ENCODE results near the gene KIAA0513.

The KIAA0513 gene

GRCh38 chr16:85036236-85037049, 8.8 kb downstream of the KIAA0513 start:
- H2BK12ac ChIP-seq (ENCODE audit: low read length) = no peak overlapping the region
- no peak overlapping the region for H3K4ac ChIP-seq (ENCODE audit: low read length)
- no peak overlapping the region for H3K4me3 ChIP-seq (ENCODE audit: low read length in 2 of 2)
- WGBS, 2 donors (ENCODE audit: extremely low coverage in 2 of 2, insufficient read length in 2 of 2, insufficient replicate concordance in 1 of 2) = no CpG with 5 or more reads among the region's 15 CpGs
- H2AFZ ChIP-seq (ENCODE audit: low read length) = no peak overlapping the region
- no peak overlapping the region for H2BK120ac ChIP-seq (ENCODE audit: low read depth, low read length)
- no peak overlapping the region for H3K27ac ChIP-seq (replicated peaks; ENCODE audit: low read length)
- H4K91ac ChIP-seq (ENCODE audit: low read depth, low read length, poor library complexity) = no peak overlapping the region
- H3K9me3 ChIP-seq (replicated peaks in 1 of 2; ENCODE audit: control insufficient read depth in 2 of 2, insufficient read depth in 1 of 2, low read depth in 1 of 2, low read length in 2 of 2) = peaks cover 0 to under 1% of the 10 kb centered on the region in 2 donors
- no peak overlapping the region for H2AK5ac ChIP-seq (ENCODE audit: low read depth, low read length)
- no peak overlapping the region for H3K23ac ChIP-seq (ENCODE audit: low read depth, low read length, poor library complexity)
- no peak overlapping the region for H3K4me2 ChIP-seq (ENCODE audit: insufficient read depth, low read length, poor library complexity, severe bottlenecking)
- no peak overlapping the region for H4K8ac ChIP-seq (ENCODE audit: low read depth, low read length)
- no peak overlapping the region for H3K18ac ChIP-seq (ENCODE audit: low read length)
- no peak overlapping the region for H3K9ac ChIP-seq (ENCODE audit: low read depth, low read length, poor library complexity)
- H3K14ac ChIP-seq (ENCODE audit: low read length) = no peak overlapping the region
- H3K27me3 ChIP-seq (ENCODE audit: control insufficient read depth in 3 of 3, insufficient read depth in 3 of 3, low read depth in 1 of 3, low read length in 3 of 3) = no peaks in the 10 kb centered on the region
- no peaks in the 10 kb centered on the region for H3K36me3 ChIP-seq (replicated peaks in 1 of 2; ENCODE audit: control insufficient read depth in 2 of 2, insufficient read depth in 2 of 2, low read length in 2 of 2)
- no peak overlapping the region for H2BK15ac ChIP-seq (ENCODE audit: low read length)
- H3K79me1 ChIP-seq (ENCODE audit: low read depth, low read length) = peaks cover 4% of the 10 kb centered on the region
- H3K4me1 ChIP-seq (ENCODE audit: control insufficient read depth in 2 of 2, insufficient read depth in 1 of 2, low read depth in 1 of 2, low read length in 2 of 2) = peaks cover 0 to 3% of the 10 kb centered on the region in 2 donors
- DNase-seq (ENCODE audit: low spot score) = no peak
- H2BK5ac ChIP-seq (ENCODE audit: low read length) = no peak overlapping the region

GRCh38 chr16:85037050-85037410, 9.4 kb downstream of the KIAA0513 start:
- H3K4me2 ChIP-seq (ENCODE audit: insufficient read depth, low read length, poor library complexity, severe bottlenecking) = no peak overlapping the region
- no peak overlapping the region for H2BK120ac ChIP-seq (ENCODE audit: low read depth, low read length)
- DNase-seq (ENCODE audit: low spot score) = no peak
- no peak overlapping the region for H3K14ac ChIP-seq (ENCODE audit: low read length)
- H3K27ac ChIP-seq (replicated peaks; ENCODE audit: low read length) = no peak overlapping the region
- H3K4ac ChIP-seq (ENCODE audit: low read length) = no peak overlapping the region
- no peak overlapping the region for H2AK5ac ChIP-seq (ENCODE audit: low read depth, low read length)
- peaks cover 1 to 3% of the 10 kb centered on the region in 2 donors for H3K4me1 ChIP-seq (ENCODE audit: control insufficient read depth in 2 of 2, insufficient read depth in 1 of 2, low read depth in 1 of 2, low read length in 2 of 2)
- H3K9ac ChIP-seq (ENCODE audit: low read depth, low read length, poor library complexity) = no peak overlapping the region
- no peak overlapping the region for H3K4me3 ChIP-seq (ENCODE audit: low read length in 2 of 2)
- H3K79me1 ChIP-seq (ENCODE audit: low read depth, low read length) = peaks cover 4% of the 10 kb centered on the region
- no peak overlapping the region for H4K91ac ChIP-seq (ENCODE audit: low read depth, low read length, poor library complexity)
- no peak overlapping the region for H2BK12ac ChIP-seq (ENCODE audit: low read length)
- no peak overlapping the region for H2AFZ ChIP-seq (ENCODE audit: low read length)
- H4K8ac ChIP-seq (ENCODE audit: low read depth, low read length) = no peak overlapping the region
- H3K9me3 ChIP-seq (replicated peaks in 1 of 2; ENCODE audit: control insufficient read depth in 2 of 2, insufficient read depth in 1 of 2, low read depth in 1 of 2, low read length in 2 of 2) = no peaks in the 10 kb centered on the region
- WGBS, 2 donors (ENCODE audit: extremely low coverage in 2 of 2, insufficient read length in 2 of 2, insufficient replicate concordance in 1 of 2) = no CpG with 5 or more reads among the region's 7 CpGs
- no peak overlapping the region for H3K18ac ChIP-seq (ENCODE audit: low read length)
- H3K27me3 ChIP-seq (ENCODE audit: control insufficient read depth in 3 of 3, insufficient read depth in 3 of 3, low read depth in 1 of 3, low read length in 3 of 3) = no peaks in the 10 kb centered on the region
- H2BK15ac ChIP-seq (ENCODE audit: low read length) = no peak overlapping the region
- H3K36me3 ChIP-seq (replicated peaks in 1 of 2; ENCODE audit: control insufficient read depth in 2 of 2, insufficient read depth in 2 of 2, low read length in 2 of 2) = no peaks in the 10 kb centered on the region
- no peak overlapping the region for H3K23ac ChIP-seq (ENCODE audit: low read depth, low read length, poor library complexity)
- H2BK5ac ChIP-seq (ENCODE audit: low read length) = no peak overlapping the region

- no CpG with 5 or more reads among the region's 5 CpGs for WGBS, 2 donors (ENCODE audit: extremely low coverage in 2 of 2, insufficient read length in 2 of 2, insufficient replicate concordance in 1 of 2)
- Histone ChIP-seq H3K27me3 (ENCODE audit: control insufficient read depth in 3 of 3, insufficient read depth in 3 of 3, low read depth in 1 of 3, low read length in 3 of 3) (no peaks in the 10 kb centered on the region), H2BK5ac (ENCODE audit: low read length) (no peak overlapping the region), H2AK5ac (ENCODE audit: low read depth, low read length) (no peak overlapping the region), H3K14ac (ENCODE audit: low read length) (no peak overlapping the region), H4K91ac (ENCODE audit: low read depth, low read length, poor library complexity) (no peak overlapping the region), H2BK15ac (ENCODE audit: low read length) (no peak overlapping the region), H3K27ac (replicated peaks; ENCODE audit: low read length) (no peak overlapping the region), H2AFZ (ENCODE audit: low read length) (no peak overlapping the region), H2BK12ac (ENCODE audit: low read length) (no peak overlapping the region), H3K4me1 (ENCODE audit: control insufficient read depth in 2 of 2, insufficient read depth in 1 of 2, low read depth in 1 of 2, low read length in 2 of 2) (peaks cover 1 to 3% of the 10 kb centered on the region in 2 donors), H2BK120ac (ENCODE audit: low read depth, low read length) (no peak overlapping the region), H3K79me1 (ENCODE audit: low read depth, low read length) (peaks cover 4% of the 10 kb centered on the region), H3K9me3 (replicated peaks in 1 of 2; ENCODE audit: control insufficient read depth in 2 of 2, insufficient read depth in 1 of 2, low read depth in 1 of 2, low read length in 2 of 2) (no peaks in the 10 kb centered on the region), H4K8ac (ENCODE audit: low read depth, low read length) (no peak overlapping the region), H3K23ac (ENCODE audit: low read depth, low read length, poor library complexity) (peak overlapping the region; percentile 20), H3K18ac (ENCODE audit: low read length) (no peak overlapping the region), H3K36me3 (replicated peaks in 1 of 2; ENCODE audit: control insufficient read depth in 2 of 2, insufficient read depth in 2 of 2, low read length in 2 of 2) (no peaks in the 10 kb centered on the region), H3K4me2 (ENCODE audit: insufficient read depth, low read length, poor library complexity, severe bottlenecking) (no peak overlapping the region), H3K4ac (ENCODE audit: low read length) (no peak overlapping the region), H3K4me3 (ENCODE audit: low read length in 2 of 2) (no peak overlapping the region), H3K9ac (ENCODE audit: low read depth, low read length, poor library complexity) (no peak overlapping the region)
- no peak for DNase-seq (ENCODE audit: low spot score)
Measured at GRCh38 chr16:85037721-85038120, 10.1 kb downstream of the KIAA0513 start.

- Histone ChIP-seq H3K27ac (replicated peaks; ENCODE audit: low read length) (no peak overlapping the region), H3K9me3 (replicated peaks in 1 of 2; ENCODE audit: control insufficient read depth in 2 of 2, insufficient read depth in 1 of 2, low read depth in 1 of 2, low read length in 2 of 2) (no peaks in the 10 kb centered on the region), H2BK5ac (ENCODE audit: low read length) (no peak overlapping the region), H3K36me3 (replicated peaks in 1 of 2; ENCODE audit: control insufficient read depth in 2 of 2, insufficient read depth in 2 of 2, low read length in 2 of 2) (no peaks in the 10 kb centered on the region), H3K79me1 (ENCODE audit: low read depth, low read length) (no peaks in the 10 kb centered on the region), H4K91ac (ENCODE audit: low read depth, low read length, poor library complexity) (no peak overlapping the region), H2BK12ac (ENCODE audit: low read length) (no peak overlapping the region), H3K4me3 (ENCODE audit: low read length in 2 of 2) (no peak overlapping the region), H3K18ac (ENCODE audit: low read length) (no peak overlapping the region), H2BK15ac (ENCODE audit: low read length) (no peak overlapping the region), H3K4me2 (ENCODE audit: insufficient read depth, low read length, poor library complexity, severe bottlenecking) (no peak overlapping the region), H3K4ac (ENCODE audit: low read length) (no peak overlapping the region), H2AFZ (ENCODE audit: low read length) (no peak overlapping the region), H3K4me1 (ENCODE audit: control insufficient read depth in 2 of 2, insufficient read depth in 1 of 2, low read depth in 1 of 2, low read length in 2 of 2) (peaks cover 1 to 3% of the 10 kb centered on the region in 2 donors), H2AK5ac (ENCODE audit: low read depth, low read length) (no peak overlapping the region), H3K9ac (ENCODE audit: low read depth, low read length, poor library complexity) (no peak overlapping the region), H3K14ac (ENCODE audit: low read length) (no peak overlapping the region), H2BK120ac (ENCODE audit: low read depth, low read length) (no peak overlapping the region), H3K23ac (ENCODE audit: low read depth, low read length, poor library complexity) (no peak overlapping the region), H3K27me3 (ENCODE audit: control insufficient read depth in 3 of 3, insufficient read depth in 3 of 3, low read depth in 1 of 3, low read length in 3 of 3) (no peaks in the 10 kb centered on the region), H4K8ac (ENCODE audit: low read depth, low read length) (no peak overlapping the region)
- no CpG with 5 or more reads among the region's 6 CpGs for WGBS, 2 donors (ENCODE audit: extremely low coverage in 2 of 2, insufficient read length in 2 of 2, insufficient replicate concordance in 1 of 2)
- DNase-seq (ENCODE audit: low spot score) = no peak
Measured at GRCh38 chr16:85040685-85041084, 13.1 kb downstream of the KIAA0513 start.
